GM03348 (cell line): ENCODE data around the gene NF1.
"Not testable (repeated sequence)": the region's sequence is repeated elsewhere in the genome, so short reads cannot be mapped to it uniquely, and the experiment has no call there.

ENCODE experiments used
- DNase-seq: peaks from one replicate; pipeline ENCODE4 v3.0.0; 2012; ENCODE audit warnings: low spot score

NF1 gene

GRCh38 chr17:31178951-31179350 lies 84.2 kb downstream of the NF1 start:
- DNase-seq = not testable (repeated sequence)

GRCh38 chr17:31195305-31195704 lies 100.5 kb downstream of the NF1 start:
- no peak for DNase-seq

- DNase-seq = no peak
Measured at GRCh38 chr17:31198026-31198425, 103.2 kb downstream of the NF1 start.

GRCh38 chr17:31198666-31199065 lies 103.9 kb downstream of the NF1 start:
- DNase-seq = not testable (repeated sequence)

GRCh38 chr17:31200287-31200686 lies 105.5 kb downstream of the NF1 start:
- no peak for DNase-seq

GRCh38 chr17:31202968-31203367 lies 108.2 kb downstream of the NF1 start:
- DNase-seq = peak; percentile 38

GRCh38 chr17:31211352-31212012 lies 116.7 kb downstream of the NF1 start:
- DNase-seq = no peak

GRCh38 chr17:31216031-31216751 lies 121.4 kb downstream of the NF1 start:
- peak; percentile 70 for DNase-seq

- DNase-seq = no peak
Measured at GRCh38 chr17:31224366-31224765, 129.6 kb downstream of the NF1 start.

- DNase-seq = no peak
Measured at GRCh38 chr17:31225831-31226230, 131.1 kb downstream of the NF1 start.

- no peak for DNase-seq
Measured at GRCh38 chr17:31226373-31226772, 131.6 kb downstream of the NF1 start.

GRCh38 chr17:31226950-31227349 lies 132.2 kb downstream of the NF1 start:
- no peak for DNase-seq

GRCh38 chr17:31231852-31232251 lies 137.1 kb downstream of the NF1 start:
- no peak for DNase-seq

- DNase-seq = no peak
Measured at GRCh38 chr17:31235110-31235509, 140.3 kb downstream of the NF1 start.

- no peak for DNase-seq
Measured at GRCh38 chr17:31236137-31236536, 141.4 kb downstream of the NF1 start.

- no peak for DNase-seq
Measured at GRCh38 chr17:31236712-31237111, 141.9 kb downstream of the NF1 start.

- DNase-seq = no peak
Measured at GRCh38 chr17:31241116-31241515, 146.3 kb downstream of the NF1 start.

- peak; percentile 71 for DNase-seq
Measured at GRCh38 chr17:31248986-31249834, 154.4 kb downstream of the NF1 start.

- no peak for DNase-seq
Measured at GRCh38 chr17:31249835-31250141, 155.0 kb downstream of the NF1 start.

GRCh38 chr17:31250229-31250628 lies 155.5 kb downstream of the NF1 start:
- no peak for DNase-seq

GRCh38 chr17:31251105-31251969 lies 156.6 kb downstream of the NF1 start:
- DNase-seq = no peak

- DNase-seq = no peak
Measured at GRCh38 chr17:31251970-31252328, 157.2 kb downstream of the NF1 start.
